Activated T-cell treated with anti-CD3 and anti-CD28 coated beads, Interleukin-2, amount 50 U/mL, for 72 hours (primary cell): ENCODE measurements around the gene ASXL3. TPM values are rescaled to one million over a fixed set of nuclear protein-coding genes. Genes with fewer than 3 reads are reported as not detected.
A peak's percentile ranks its signal among the peaks of the same experiment; 100 is the strongest.

Experiments used
- ATAC-seq, 2 donors: fragments of 150-1000 bp; cut with Tn5 transposase; replicated peaks in 1 of 2; 2 replicates each; pipeline ENCODE4 v1.10.0; 2021; ENCODE audit warnings: moderate library complexity in 2 of 2, mild to moderate bottlenecking in 1 of 2
- DNase-seq, 2 donors: peaks; one replicate each; pipeline ENCODE4 v3.0.0; 2021 to 2022; ENCODE audit warnings: mixed read lengths in 1 of 2
- H3K27ac Mint-ChIP-seq: one replicate; pipeline ENCODE4 v1.8.0; 2022; ENCODE audit warnings: mild to moderate bottlenecking, moderate library complexity, mixed read lengths
- H3K27me3 Mint-ChIP-seq: one replicate; pipeline ENCODE4 v1.8.0; 2022; ENCODE audit warnings: low read depth, mixed read lengths
- H3K36me3 Mint-ChIP-seq, 2 donors: one replicate each; pipeline ENCODE4 v1.8.0; 2022; ENCODE audit warnings: mixed read lengths in 2 of 2, mild to moderate bottlenecking in 1 of 2; ENCODE audit not compliant: insufficient read depth in 2 of 2
- H3K4me1 Mint-ChIP-seq: one replicate; pipeline ENCODE4 v1.8.0; 2022; ENCODE audit warnings: low read depth, mixed read lengths
- H3K4me3 Mint-ChIP-seq, 2 donors: one replicate each; pipeline ENCODE4 v1.8.0; 2022; ENCODE audit warnings: mild to moderate bottlenecking in 2 of 2, mixed read lengths in 2 of 2, moderate library complexity in 2 of 2
- H3K9me3 Mint-ChIP-seq, 2 donors: one replicate each; pipeline ENCODE4 v1.8.0; 2022; ENCODE audit warnings: mixed read lengths in 2 of 2
- total RNA-seq, 2 donors: library from RNA; stranded (reverse); gene quantifications; one replicate each; pipeline ENCODE4 v1.2.3, GENCODE V29; 2022

Gene ASXL3
- total RNA-seq, 2 donors from 2014 or later, result not detected

GRCh38 chr18:33571998-33572787 is 5.8 kb upstream of the ASXL3 start:
- ATAC-seq, result no peak
- no peaks in the 10 kb centered on the region for H3K36me3 Mint-ChIP-seq
- peaks cover 15% of the 10 kb centered on the region for H3K27me3 Mint-ChIP-seq
- no peak overlapping the region for H3K4me3 Mint-ChIP-seq
- no peaks in the 10 kb centered on the region for H3K4me1 Mint-ChIP-seq
- H3K9me3 Mint-ChIP-seq, result peaks cover 0 to 3% of the 10 kb centered on the region in 2 donors
- no peak for DNase-seq
- no peak overlapping the region for H3K27ac Mint-ChIP-seq

GRCh38 chr18:33573193-33573592 is 4.8 kb upstream of the ASXL3 start:
- DNase-seq, result no peak
- Mint-ChIP-seq H3K27ac (no peak overlapping the region), H3K36me3 (peaks cover 0 to 3% of the 10 kb centered on the region in 2 donors), H3K4me1 (no peaks in the 10 kb centered on the region), H3K4me3 (no peak overlapping the region), H3K9me3 (no peaks in the 10 kb centered on the region), H3K27me3 (peaks cover 21% of the 10 kb centered on the region)
- no peak for ATAC-seq

GRCh38 chr18:33575451-33575850 is 2.6 kb upstream of the ASXL3 start:
- DNase-seq, result no peak
- no peak overlapping the region for H3K4me3 Mint-ChIP-seq
- H3K27me3 Mint-ChIP-seq, result peaks cover 21% of the 10 kb centered on the region
- no peaks in the 10 kb centered on the region for H3K4me1 Mint-ChIP-seq
- no peak overlapping the region for H3K27ac Mint-ChIP-seq
- peaks cover 0 to 3% of the 10 kb centered on the region in 2 donors for H3K36me3 Mint-ChIP-seq
- no peaks in the 10 kb centered on the region for H3K9me3 Mint-ChIP-seq
- ATAC-seq, result no peak

- H3K4me3 Mint-ChIP-seq, result peak overlapping the region; percentile 64 to 86
- H3K9me3 Mint-ChIP-seq, result no peaks in the 10 kb centered on the region
- peaks cover 0 to 3% of the 10 kb centered on the region in 2 donors for H3K36me3 Mint-ChIP-seq
- no peaks in the 10 kb centered on the region for H3K4me1 Mint-ChIP-seq
- no peak for ATAC-seq
- peaks cover 21% of the 10 kb centered on the region for H3K27me3 Mint-ChIP-seq
- no peak for DNase-seq
- H3K27ac Mint-ChIP-seq, result no peak overlapping the region
Measured at GRCh38 chr18:33576999-33577646, 896 bp upstream of the ASXL3 start.

- Mint-ChIP-seq H3K4me3 (peak overlapping the region in 1 of 2 donors; percentile 58), H3K27me3 (peaks cover 21% of the 10 kb centered on the region), H3K9me3 (peaks cover 0 to under 1% of the 10 kb centered on the region in 2 donors), H3K36me3 (peaks cover 0 to 3% of the 10 kb centered on the region in 2 donors), H3K4me1 (no peaks in the 10 kb centered on the region), H3K27ac (no peak overlapping the region)
- DNase-seq (no peak), ATAC-seq (no peak)
Measured at GRCh38 chr18:33578518-33579348, 714 bp downstream of the ASXL3 start.

- Mint-ChIP-seq H3K27ac (no peak overlapping the region), H3K9me3 (peaks cover 2 to 3% of the 10 kb centered on the region in 2 donors), H3K36me3 (peaks cover 0 to 3% of the 10 kb centered on the region in 2 donors), H3K4me1 (no peaks in the 10 kb centered on the region), H3K4me3 (no peak overlapping the region), H3K27me3 (peaks cover 21% of the 10 kb centered on the region)
- DNase-seq, result no peak
- no peak for ATAC-seq
Measured at GRCh38 chr18:33579349-33580215, 1.6 kb downstream of the ASXL3 start.

GRCh38 chr18:33580546-33580945 is 2.5 kb downstream of the ASXL3 start:
- H3K27me3 Mint-ChIP-seq, result peaks cover 14% of the 10 kb centered on the region
- H3K9me3 Mint-ChIP-seq, result peaks cover 2 to 3% of the 10 kb centered on the region in 2 donors
- no peak overlapping the region for H3K4me3 Mint-ChIP-seq
- ATAC-seq (no peak), DNase-seq (no peak)
- peaks cover 0 to 3% of the 10 kb centered on the region in 2 donors for H3K36me3 Mint-ChIP-seq
- H3K4me1 Mint-ChIP-seq, result no peaks in the 10 kb centered on the region
- H3K27ac Mint-ChIP-seq, result no peak overlapping the region

GRCh38 chr18:33581856-33582255 is 3.8 kb downstream of the ASXL3 start:
- Mint-ChIP-seq H3K4me3 (no peak overlapping the region), H3K36me3 (peaks cover 0 to 3% of the 10 kb centered on the region in 2 donors), H3K27ac (no peak overlapping the region), H3K9me3 (peaks cover 5 to 7% of the 10 kb centered on the region in 2 donors), H3K27me3 (peaks cover 6% of the 10 kb centered on the region), H3K4me1 (no peaks in the 10 kb centered on the region)
- no peak for ATAC-seq
- DNase-seq, result no peak

- DNase-seq (no peak), ATAC-seq (no peak)
- Mint-ChIP-seq H3K36me3 (no peaks in the 10 kb centered on the region), H3K27ac (no peak overlapping the region), H3K4me3 (no peak overlapping the region), H3K4me1 (no peaks in the 10 kb centered on the region), H3K9me3 (peaks cover 6 to 8% of the 10 kb centered on the region in 2 donors), H3K27me3 (no peaks in the 10 kb centered on the region)
Measured at GRCh38 chr18:33583901-33584300, 5.9 kb downstream of the ASXL3 start.

GRCh38 chr18:33584548-33585430 is 6.8 kb downstream of the ASXL3 start:
- Mint-ChIP-seq H3K4me1 (no peaks in the 10 kb centered on the region), H3K27me3 (no peaks in the 10 kb centered on the region), H3K27ac (no peak overlapping the region), H3K9me3 (peaks cover 6 to 8% of the 10 kb centered on the region in 2 donors), H3K4me3 (no peak overlapping the region), H3K36me3 (no peaks in the 10 kb centered on the region)
- DNase-seq (no peak), ATAC-seq (no peak)

GRCh38 chr18:33585431-33585775 is 7.4 kb downstream of the ASXL3 start:
- Mint-ChIP-seq H3K27ac (no peak overlapping the region), H3K27me3 (no peaks in the 10 kb centered on the region), H3K4me3 (no peak overlapping the region), H3K4me1 (no peaks in the 10 kb centered on the region), H3K36me3 (no peaks in the 10 kb centered on the region), H3K9me3 (peaks cover 6 to 8% of the 10 kb centered on the region in 2 donors)
- DNase-seq (no peak), ATAC-seq (no peak)

- no peak for DNase-seq
- H3K4me1 Mint-ChIP-seq, result no peaks in the 10 kb centered on the region
- no peak for ATAC-seq
- peaks cover 6 to 8% of the 10 kb centered on the region in 2 donors for H3K9me3 Mint-ChIP-seq
- no peaks in the 10 kb centered on the region for H3K27me3 Mint-ChIP-seq
- H3K4me3 Mint-ChIP-seq, result no peak overlapping the region
- no peaks in the 10 kb centered on the region for H3K36me3 Mint-ChIP-seq
- H3K27ac Mint-ChIP-seq, result no peak overlapping the region
Measured at GRCh38 chr18:33588361-33588760, 10.3 kb downstream of the ASXL3 start.
